Muscle of arm (tissue), 12 donors: ENCODE data around the gene CTF1. TPM values are rescaled to one million over a fixed set of nuclear protein-coding genes. Genes with fewer than 3 reads are reported as not detected.
"Not testable (repeated sequence)": the region's sequence is repeated elsewhere in the genome, so short reads cannot be mapped to it uniquely, and the experiment has no call there.

Experiments
- DNase-seq: peaks from one replicate; pipeline ENCODE4 v3.0.0-alpha.2; 2013
- polyA plus RNA-seq, 12 donors: library from polyadenylated mRNA; unstranded; fragments of 120-200 nt; gene quantifications; one replicate each; pipeline ENCODE4 v1.2.1, GENCODE V29; 2013; ENCODE audit not compliant: insufficient read length in 12 of 12

The CTF1 gene
- polyA plus RNA-seq, 12 donors = 8.7 to 15.7 (median 10.5) TPM; not detected in 2

- DNase-seq = no peak
Measured at GRCh38 chr16:30885196-30885595, 11.2 kb upstream of the CTF1 start.

- DNase-seq = no peak
Measured at GRCh38 chr16:30886145-30886544, 10.3 kb upstream of the CTF1 start.

GRCh38 chr16:30887927-30888326, 8.5 kb upstream of the CTF1 start:
- no peak for DNase-seq

GRCh38 chr16:30888856-30889499, 7.4 kb upstream of the CTF1 start:
- DNase-seq = no peak

- DNase-seq = no peak
Measured at GRCh38 chr16:30889721-30890120, 6.7 kb upstream of the CTF1 start.

- DNase-seq = not testable (repeated sequence)
Measured at GRCh38 chr16:30891043-30891823, 5.2 kb upstream of the CTF1 start.

GRCh38 chr16:30892670-30893416, 3.6 kb upstream of the CTF1 start:
- DNase-seq = no peak

GRCh38 chr16:30893417-30893743, 3.0 kb upstream of the CTF1 start:
- peak; percentile 8 for DNase-seq

- peak; percentile 82 for DNase-seq
Measured at GRCh38 chr16:30893744-30894539, 2.5 kb upstream of the CTF1 start, which contains the start of gene BCL7C. BCL7C (minus strand) TSS chr16:30894077; CDS start chr16:30893944, 133 bp downstream.

GRCh38 chr16:30894540-30895368, 1.7 kb upstream of the CTF1 start:
- DNase-seq = no peak

- DNase-seq = no peak
Measured at GRCh38 chr16:30895627-30896260, 670 bp upstream of the CTF1 start.

- DNase-seq = peak; percentile 92
Measured at GRCh38 chr16:30896889-30897733, 697 bp downstream of the CTF1 start.

GRCh38 chr16:30899794-30900193, 3.4 kb downstream of the CTF1 start:
- no peak for DNase-seq

- no peak for DNase-seq
Measured at GRCh38 chr16:30900588-30900987, 4.2 kb downstream of the CTF1 start.

GRCh38 chr16:30901201-30902028, 5.0 kb downstream of the CTF1 start:
- DNase-seq = no peak

- DNase-seq = no peak
Measured at GRCh38 chr16:30902029-30902972, 5.9 kb downstream of the CTF1 start.

- no peak for DNase-seq
Measured at GRCh38 chr16:30903002-30903401, 6.6 kb downstream of the CTF1 start.
